Activated T-helper 9 cell treated with anti-CD3 and anti-CD28 coated beads, Interleukin-2, amount 50 U/mL, for 16 hours (primary cell): ENCODE data around the gene SOHLH1.

Experiments used
- DNase-seq: peaks from one replicate; pipeline ENCODE4 v3.0.0-alpha.2; 2020; ENCODE audit warnings: low read depth

SOHLH1 gene, protein sequence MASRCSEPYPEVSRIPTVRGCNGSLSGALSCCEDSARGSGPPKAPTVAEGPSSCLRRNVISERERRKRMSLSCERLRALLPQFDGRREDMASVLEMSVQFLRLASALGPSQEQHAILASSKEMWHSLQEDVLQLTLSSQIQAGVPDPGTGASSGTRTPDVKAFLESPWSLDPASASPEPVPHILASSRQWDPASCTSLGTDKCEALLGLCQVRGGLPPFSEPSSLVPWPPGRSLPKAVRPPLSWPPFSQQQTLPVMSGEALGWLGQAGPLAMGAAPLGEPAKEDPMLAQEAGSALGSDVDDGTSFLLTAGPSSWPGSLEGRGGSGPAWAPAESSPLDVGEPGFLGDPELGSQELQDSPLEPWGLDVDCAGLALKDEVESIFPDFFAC

DNA sequence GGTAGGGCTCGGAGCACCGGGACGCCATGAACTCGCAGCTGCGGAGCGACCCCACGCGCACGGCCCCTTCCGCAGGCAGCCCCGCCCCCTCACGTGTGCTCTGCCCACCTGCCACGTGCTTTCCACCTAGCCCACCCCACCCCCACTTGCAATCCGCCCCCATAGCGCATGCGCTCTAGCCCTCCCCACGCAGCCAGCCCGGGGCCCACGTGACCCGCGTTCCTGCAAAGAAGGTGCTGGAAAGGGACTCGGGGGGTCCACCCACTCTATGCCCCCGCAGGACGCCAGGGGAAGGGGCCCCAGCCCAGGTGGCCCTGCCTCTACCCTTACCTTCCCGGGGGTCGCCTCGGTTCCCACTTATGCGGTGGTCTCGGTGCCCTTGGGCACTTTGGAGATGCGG, at the start of gene SOHLH1:
Gene SOHLH1 (minus strand): TSS at position 42 of the 400 bp plus-strand sequence. CDS start 14 bp downstream, at position 28.
- DNase-seq = no peak

DNA sequence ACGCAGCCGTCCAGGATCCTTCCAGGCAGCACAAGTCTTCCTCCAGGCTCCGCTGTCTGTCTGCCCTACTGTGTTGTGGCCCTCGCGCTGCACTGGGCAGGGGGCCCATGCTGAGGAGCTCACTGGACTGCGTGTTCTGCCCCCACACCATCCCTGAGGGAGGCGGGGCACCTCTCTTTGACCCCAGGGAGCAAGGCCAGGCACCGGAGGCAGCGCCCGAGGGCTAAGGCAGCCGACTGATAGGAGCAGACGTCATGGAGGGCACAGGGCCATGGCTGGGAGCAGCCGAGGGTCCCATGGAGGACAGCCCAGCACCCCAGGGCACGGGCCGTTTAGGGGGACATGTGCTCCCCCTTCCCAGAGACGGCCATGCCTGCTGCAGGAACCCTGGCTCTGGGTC, 49.4 kb upstream of the SOHLH1 start:
- no peak for DNase-seq

DNA sequence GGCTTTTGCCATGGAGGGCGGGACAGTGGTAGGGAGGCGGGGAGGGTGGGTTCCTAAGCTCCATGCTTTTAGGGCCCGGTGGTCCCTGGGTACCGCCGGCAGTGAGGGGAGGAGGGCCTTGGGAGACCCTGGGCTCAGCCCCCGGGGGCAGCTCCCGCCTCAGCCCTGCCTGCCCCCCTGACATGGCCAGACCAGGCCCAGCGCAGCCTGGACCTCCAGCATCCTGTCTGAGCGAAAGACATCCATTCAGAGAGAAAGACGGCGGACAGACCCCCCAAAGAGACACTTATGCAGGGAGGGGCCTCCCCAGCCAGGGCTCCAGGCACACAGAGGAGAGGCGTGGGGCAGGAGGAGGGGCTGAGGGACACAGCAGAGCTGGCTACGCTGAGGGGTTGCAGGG, 48.0 kb upstream of the SOHLH1 start:
- no peak for DNase-seq

DNA sequence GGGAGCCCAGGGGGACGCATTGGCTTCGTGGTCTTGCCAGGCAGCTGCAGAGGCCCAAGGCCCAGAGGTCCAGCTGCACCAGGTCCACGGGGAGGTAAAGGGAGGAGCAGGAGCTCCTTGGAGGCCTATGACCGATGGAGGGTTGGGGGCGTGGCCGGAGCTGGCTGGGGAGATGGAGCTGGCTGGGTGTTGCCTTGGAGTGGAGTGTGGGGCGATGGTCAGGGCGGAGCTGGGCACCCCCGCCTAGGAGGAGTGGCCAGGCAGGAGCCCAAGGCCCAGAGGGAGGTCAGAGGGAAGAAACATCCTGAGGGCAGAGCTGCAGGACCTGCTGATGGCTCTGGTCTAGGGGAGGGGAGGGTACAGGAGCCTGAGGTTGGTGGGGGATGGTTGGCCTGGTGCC, 47.3 kb upstream of the SOHLH1 start:
- DNase-seq = no peak

DNA sequence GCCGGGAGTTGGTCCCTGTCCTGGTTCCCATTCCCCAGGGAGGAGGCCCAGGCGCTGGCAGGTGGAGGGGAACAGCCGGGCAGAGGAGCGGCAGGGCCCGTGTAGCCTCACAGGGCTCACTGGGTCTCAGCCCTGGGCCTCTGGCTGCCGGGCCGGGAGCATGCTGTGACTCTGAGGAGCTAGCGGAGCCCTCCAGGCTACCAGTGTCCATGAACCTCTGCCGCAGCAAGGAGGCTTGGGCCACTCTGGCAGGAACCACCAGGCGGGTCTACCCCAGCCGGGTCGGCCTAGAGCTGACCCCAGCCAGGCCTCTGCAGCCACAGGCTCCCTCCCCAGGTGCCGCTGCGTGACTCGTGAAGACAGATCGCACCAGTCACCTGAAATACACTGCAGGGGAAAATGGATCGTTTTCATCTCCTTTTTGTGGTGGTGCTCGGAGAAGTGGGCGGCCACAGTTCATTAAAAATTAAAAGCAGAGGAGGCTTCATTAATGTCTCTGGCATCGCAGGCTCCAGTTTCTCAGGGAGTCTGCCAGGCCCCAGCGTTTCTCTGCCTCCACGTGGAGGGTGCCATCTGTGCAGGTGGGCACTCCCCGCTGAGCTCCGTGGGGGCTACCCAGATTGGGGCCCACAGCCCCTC, 46.5 kb upstream of the SOHLH1 start:
- DNase-seq = no peak

DNA sequence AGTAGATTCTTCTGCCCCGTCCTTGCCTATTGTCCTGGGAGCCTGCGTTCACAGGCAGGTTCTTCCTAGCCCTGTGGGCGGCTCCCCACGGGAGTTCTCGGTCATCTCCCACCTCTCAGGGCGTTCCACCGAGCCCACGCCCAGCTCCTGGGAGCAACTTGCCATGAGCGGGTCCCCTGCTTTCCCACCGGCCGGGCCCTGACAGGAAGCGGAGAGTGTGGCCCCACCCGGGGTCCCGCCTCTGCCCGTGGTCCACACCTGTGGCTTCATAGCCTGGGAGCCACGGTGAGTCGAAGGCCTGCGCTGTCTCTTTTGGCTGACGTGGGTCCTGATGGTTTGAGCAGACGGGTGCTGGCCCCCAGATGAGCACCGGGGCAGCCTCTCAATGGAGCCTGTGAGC, 45.9 kb upstream of the SOHLH1 start:
- DNase-seq = no peak

DNA sequence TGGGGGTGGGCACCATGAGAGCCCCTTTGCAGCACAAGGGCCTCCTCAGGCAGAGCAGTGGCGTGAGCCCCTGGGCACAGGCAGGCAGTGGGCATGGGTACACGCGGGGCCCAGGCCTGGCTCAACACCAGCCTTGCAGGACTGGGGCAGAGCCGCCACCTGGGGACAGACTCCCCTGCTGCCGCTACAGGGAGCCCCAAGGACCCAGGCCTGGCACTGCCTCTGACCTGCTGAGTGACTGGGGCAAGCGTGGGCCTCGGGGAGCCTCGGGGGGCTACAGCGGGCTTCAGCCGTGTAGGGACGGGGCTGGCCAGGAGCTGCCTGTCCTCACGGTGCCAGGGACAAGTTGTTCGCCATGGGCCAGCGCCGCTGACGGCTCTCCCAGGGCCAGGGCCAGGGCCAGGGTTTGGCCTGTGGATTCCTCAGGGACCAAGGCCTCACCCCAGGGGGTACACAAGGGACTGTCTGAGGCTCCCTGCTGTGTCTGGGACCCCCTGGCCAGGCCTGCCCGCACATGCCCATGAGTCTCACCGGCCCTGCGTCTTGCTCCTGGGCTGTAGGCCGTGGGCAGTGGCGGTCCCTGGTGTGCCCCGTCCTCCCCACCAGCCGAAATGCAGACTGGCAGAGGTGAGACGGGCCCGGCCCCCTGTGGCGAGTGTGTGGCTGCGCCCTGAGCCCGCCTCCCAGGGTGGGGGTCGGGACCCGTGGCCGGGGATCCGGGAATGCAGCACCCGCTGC, 45.2 kb upstream of the SOHLH1 start:
- DNase-seq = no peak

DNA sequence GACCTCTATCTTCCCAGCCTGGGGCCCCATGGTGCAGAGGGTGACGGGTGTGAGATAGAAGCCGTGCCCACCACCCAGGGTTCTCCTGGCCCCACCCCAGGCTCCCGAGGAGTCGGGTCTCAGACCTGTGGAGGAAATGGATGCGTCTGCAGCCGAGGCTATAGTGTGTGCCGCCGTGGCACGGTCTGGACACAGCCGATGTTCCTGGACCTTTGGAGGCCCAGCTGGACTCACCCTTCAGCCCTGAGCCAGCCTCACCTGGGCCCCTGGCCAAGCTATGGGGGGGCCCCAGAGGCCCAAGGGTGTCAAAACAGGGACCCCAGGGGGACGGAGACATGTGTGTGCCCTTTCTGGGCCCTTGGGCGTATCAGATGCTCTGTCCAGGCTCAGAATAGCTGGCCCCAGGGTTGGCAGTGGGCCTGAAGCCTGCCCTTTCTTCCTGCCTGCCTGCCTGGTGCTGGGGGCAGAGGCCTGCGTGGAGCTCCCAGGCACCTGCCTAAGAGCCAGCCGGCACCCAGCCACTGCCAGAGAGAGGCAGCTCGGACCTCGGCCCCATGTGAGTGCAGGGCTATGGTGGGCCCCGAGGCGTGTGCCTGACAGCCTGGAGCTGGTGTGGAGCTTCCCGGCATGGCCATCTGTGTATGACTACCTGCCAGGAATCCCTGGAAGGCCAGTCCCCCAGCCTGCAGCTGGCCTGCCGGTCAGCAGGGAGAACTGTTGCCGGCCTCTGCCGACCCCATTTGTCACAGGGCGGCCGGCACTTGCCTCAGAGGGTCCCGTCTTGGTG, 44.5 kb upstream of the SOHLH1 start:
- DNase-seq = no peak

DNA sequence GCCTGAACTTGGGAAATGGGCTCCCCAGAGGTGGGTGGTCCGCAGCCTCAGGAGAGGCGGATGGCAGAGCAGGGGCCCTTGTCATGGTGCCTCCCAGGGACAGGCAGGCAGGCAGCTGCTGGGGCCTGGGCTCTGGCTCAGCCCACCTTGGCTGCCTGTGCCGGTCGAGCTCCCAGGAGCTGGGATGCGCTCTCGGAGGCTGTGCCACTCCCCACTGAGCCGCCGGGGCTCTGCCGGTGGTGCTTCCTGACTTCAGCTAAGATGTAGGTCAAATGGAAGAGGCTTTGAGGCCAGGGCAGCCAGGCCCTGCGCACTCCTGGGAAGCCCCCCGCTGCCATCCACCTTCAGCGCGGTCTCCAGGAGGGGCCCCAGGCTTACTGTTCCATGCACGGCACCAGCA, 43.7 kb upstream of the SOHLH1 start:
- DNase-seq = no peak

DNA sequence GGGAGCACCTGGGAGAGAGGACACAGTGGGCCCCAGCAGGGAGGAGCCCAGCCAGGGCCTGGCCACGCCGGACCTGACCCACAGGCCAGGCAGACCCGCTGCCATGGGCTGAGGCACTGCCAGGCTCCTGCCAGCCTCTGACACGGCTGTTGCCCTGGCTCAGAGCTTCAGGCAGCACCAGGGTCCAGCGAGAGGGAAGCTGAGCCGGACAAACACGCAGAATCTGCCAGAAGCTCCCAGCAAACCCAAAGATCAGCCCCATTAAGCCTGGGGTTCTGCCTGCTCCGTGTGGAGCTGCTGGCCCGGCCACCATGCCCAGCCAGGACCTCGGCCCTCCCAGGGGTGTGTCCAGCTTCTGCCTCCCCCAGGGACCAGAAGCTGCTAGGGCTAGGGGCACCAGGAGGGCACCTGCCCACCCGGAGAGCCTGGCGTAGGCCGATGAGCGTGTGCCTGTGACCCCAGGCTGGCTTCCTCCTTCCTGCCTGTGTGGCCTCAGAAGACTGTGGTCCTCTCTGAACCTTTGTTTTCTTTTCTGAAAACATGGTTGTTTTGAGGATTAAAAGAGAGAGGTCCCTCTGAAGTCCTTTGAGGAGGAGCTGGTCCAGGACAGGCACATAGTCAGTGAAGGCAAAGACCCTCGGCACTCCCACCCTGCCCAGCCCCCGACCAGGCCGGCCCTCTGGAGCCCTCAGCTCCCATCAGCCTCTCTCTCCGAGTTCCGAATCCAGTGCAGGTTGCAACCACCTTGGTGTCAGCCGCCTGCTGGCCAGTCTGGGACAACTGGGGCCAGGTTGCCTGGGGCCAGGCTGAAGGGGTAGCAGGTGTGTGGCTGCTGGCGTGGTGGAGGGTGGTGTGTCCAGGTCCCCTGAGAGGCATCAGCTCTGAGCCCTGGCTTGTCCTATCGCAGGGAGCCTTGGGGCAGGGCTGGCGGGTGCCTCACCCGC, 42.3 kb upstream of the SOHLH1 start:
- no peak for DNase-seq

DNA sequence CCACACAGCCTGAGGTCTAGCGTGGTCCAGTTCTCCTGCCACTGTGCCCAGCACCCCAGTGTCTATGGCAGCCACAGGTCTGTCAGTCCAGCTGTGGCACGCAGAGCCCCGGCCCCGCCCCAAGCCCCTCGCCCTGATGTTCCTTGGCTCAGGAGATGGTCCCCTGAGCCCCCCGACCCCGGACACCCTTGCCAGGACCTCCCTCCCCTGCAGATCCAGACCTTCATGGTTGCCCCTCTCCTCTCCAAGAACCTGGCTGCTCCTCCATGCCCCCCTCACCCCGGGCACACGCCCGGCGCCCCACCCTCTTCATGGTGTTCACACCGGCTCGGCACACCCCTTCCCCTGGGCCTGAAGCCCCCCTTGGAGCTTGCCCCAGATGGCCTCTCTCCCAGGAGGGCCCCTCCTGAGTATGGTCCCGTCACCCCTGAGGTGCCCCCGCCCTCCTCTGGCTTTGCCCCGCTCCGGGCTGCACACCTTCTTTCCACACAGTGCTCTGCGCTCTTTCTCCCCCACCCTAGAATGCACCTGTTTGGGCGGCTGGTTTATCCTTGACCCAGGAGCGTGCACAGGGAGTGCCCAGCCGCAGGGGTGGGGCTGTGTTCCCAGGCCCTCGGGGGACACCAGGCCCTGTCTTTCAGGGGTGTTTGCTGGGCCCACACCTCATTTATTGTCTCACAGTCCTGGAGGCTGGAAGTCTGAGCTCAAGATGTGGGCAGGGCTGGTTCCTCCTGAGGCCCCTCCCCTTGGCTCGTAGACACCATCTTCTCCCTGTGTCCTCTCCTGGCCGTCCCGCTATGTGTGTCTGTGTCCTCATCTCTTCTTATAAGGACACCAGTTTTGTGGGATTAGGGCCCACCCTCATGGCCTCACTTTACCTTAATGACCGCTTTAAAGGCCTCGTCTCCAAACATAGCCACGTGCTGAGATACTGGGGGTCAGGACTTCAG, 40.3 kb upstream of the SOHLH1 start:
- DNase-seq = no peak

DNA sequence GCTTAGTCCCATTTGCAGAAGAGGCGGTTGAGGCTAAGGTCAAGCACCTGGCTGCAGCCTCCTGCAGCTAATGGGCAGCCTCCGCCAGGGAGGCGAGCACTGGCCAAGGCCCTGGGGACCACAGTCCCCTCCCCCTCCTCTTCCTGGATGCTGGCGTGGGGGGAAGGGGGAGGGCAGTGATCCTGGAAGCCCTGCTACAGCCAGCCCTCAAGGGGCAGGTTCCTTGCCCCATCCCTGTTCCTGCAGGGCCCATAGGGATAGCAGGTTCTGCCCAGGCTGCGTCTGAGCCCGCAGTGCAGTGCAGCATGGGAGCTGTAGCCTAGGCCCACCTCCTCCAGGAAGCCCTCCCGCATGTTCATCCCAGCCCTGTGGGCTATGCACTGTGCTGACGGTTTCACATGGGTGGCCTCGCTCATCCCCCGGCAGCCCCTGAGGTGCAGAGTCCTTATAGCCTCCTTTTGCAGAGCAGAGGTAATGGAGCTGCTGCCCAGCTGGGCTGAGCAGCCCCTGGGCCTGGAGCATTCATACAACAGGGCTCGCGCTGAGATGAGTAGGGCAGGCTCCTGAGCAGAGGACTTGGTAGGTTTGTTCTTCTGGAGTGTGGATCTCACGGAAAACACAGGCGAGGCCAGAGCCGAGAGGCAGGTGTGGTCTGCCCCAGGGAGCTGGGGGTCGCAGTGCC, 38.7 kb upstream of the SOHLH1 start:
- no peak for DNase-seq

DNA sequence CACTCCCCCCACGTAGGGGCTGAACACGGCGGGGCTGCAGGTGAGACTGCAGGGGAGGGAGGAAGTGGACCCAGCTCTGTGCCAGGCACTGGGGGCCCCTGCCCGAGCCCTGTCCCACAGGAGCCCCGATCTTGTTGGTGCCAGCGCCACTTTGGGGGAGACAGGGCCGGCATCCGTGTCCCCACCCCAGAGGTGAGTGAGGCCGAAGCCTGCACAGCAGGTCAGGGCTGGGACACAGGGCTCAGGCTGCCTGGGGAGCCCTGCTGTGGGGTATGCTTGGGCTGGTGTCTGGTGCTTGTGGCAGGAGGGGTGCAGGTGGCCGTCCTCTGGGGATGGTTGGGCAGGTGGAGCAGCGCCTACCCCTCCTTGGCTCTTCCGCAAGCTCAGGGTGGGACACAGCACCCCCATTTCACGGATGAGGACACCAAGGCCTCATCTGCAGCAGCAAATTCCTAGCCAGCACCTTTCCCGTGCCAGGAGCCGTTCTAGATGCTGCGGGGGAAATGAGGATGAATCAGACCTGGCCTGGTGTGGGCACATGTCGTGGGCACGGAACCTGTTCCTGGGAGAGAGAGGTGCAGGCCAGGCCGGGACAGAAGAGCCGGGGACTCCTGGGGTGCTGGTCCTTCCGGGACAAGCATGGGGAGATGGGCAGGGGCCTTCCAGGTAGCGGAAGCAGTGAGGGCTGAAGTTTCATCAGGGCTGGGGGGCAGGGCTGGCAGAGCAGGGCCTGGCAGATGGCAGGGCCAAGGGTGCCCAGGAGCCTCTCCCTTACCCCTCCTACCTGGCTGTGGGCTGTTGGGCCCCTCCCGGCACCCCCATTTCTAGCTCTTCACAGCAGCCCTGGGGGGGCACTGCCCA, 37.9 kb upstream of the SOHLH1 start:
- no peak for DNase-seq

DNA sequence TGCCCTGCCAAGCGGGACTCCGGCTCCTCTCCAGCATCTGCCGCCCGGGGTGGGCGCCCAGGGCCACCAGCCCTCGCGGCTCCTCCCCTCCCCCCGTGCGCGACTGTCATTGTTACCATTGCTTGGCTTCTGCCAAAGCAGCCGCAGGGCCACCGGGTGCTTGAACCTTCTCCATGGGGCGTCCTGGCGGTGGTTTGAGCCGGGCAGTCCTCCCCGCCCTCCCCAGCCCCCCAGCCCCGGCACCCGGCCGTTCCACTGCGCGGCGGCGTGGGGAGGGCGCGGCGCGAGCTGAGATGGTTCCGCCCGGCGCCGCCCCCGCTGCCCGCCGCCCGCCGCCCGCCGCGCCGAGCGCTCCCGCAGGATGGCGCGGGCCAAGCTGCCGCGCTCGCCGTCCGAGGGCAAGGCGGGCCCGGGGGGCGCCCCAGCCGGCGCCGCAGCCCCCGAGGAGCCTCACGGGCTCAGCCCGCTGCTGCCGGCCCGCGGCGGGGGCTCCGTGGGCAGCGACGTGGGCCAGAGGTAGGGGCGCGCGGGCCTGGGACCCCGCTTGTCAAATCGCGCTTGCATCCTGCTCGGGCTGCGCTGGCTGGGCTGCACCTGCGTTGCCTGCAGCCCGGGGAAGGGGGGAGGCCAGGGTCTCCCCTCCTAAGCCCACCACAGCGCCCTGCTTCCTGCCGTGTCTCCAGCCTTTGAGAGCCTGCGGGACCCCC, 37.1 kb upstream of the SOHLH1 start:
- DNase-seq = no peak

DNA sequence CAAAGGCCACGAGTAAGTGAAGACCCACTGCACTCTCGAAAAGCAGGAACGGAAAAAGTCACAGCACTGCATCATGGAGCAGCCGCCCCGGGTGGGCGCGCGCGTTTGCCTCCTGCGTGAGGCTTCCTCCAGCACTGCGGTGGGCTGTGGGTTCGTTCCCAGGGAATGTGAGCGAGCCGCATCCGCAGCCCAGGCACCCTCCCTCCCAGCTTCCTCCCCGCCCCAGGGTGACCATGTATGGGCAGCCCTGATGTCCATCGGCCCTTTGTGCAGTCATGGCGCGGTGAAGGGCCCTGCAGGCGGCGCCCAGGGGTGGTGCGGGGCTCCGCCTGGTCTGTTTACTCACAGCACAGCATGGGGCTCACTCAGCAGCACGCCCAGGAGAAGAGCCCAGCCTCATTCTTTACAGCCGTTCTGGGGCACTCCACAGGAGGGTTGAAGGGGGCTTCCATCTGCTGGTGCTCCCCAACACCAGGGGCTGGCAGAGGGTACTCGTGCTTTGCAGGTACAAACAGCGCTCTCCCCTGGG, 35.4 kb upstream of the SOHLH1 start:
- DNase-seq = no peak

DNA sequence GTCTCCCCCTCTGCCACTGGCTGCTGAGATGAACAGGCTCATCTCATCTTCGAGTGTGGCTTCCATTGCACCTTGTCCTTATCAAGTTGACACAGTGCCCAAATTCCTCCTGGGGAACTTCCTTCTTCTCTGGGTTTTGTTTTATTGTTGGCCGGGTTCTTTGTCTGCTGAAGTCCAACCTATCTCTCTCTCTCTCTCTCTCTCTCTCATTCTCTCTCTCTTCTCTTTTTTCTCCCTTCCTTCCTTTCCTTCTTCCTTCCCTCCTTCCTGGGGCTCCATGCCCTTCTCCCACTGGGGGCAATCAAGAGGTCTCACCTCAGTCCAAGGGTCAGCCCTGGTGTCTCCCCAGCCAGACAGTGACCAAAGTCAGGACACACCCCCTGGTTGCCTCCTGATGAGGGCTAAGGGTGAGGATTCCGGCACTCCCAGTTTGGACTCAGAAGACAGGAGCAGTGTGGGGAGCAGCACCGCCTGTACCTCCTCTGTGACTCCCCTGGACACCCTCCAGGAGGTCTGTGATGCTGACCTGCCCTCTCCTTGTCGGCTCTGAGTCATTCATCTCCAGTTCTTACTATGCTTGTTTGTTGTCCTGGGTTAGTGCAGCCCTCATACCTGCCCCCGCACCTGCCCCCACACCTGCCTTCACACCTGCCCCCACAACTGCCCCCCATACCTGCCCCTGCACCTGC, 33.4 kb upstream of the SOHLH1 start:
- DNase-seq = no peak

DNA sequence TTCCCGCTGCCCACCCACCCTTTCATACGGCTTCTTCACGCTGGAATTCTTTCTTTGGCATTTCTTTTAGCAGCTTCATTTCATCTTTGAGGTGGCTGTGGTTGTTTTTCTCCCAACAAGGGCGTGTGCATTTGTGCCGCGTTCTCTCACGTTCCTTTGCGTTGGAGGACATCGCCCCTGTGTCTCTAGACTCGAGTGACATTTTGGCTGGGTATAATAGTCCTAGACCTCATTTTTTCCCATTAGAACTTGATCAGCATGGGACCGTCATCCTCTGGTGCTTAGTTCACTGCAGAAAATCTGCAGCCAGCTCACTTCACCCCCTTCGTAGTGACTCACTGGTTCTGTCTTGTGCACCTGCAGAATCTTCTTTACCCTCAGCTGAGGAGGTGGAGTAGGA, 32.2 kb upstream of the SOHLH1 start:
- no peak for DNase-seq
